WTC11 (cell line): ENCODE data around the gene STN1. TPM values are rescaled to one million over a fixed set of nuclear protein-coding genes. Genes with fewer than 3 reads are reported as not detected.
A peak's percentile ranks its signal among the peaks of the same experiment; 100 is the strongest.

Experiments
- FOXK1 ChIP-seq: sonication (generic); formaldehyde crosslinking; IDR thresholded peaks from 2 replicates; pipeline ENCODE4 v1.8.0; 2022; ENCODE audit warnings: mild to moderate bottlenecking, moderate library complexity, missing genetic modification reagents
- FOXP1 ChIP-seq: sonication (generic); formaldehyde crosslinking; IDR thresholded peaks from 2 replicates; pipeline ENCODE4 v1.8.0; 2022; ENCODE audit warnings: missing genetic modification reagents, mild to moderate bottlenecking, moderate library complexity, borderline replicate concordance
- HMGA2 ChIP-seq: fragments of 250-450 bp; sonication (Bioruptor Pico); IDR thresholded peaks from 2 replicates; pipeline ENCODE4 v1.4.0; 2021; ENCODE audit warnings: mild to moderate bottlenecking, moderate library complexity
- KAT7 ChIP-seq: sonication (generic); formaldehyde crosslinking; IDR thresholded peaks from 2 replicates; pipeline ENCODE4 v1.8.1; 2023; ENCODE audit warnings: missing genetic modification reagents, mild to moderate bottlenecking, borderline replicate concordance
- MXD4 ChIP-seq: fragments of 250-450 bp; sonication (Bioruptor Pico); IDR thresholded peaks from 2 replicates; pipeline ENCODE4 v1.8.0; 2021; ENCODE audit warnings: mild to moderate bottlenecking, moderate library complexity, borderline replicate concordance
- SOX15 ChIP-seq: fragments of 250-450 bp; sonication (Bioruptor Pico); IDR thresholded peaks from 2 replicates; pipeline ENCODE4 v1.9.0; 2021; ENCODE audit warnings: mild to moderate bottlenecking
- SP1 ChIP-seq: sonication (generic); formaldehyde crosslinking; conservative IDR thresholded peaks from 2 replicates; pipeline ENCODE4 v1.8.1; 2022; ENCODE audit warnings: missing genetic modification reagents
- TEAD4 ChIP-seq: sonication (generic); formaldehyde crosslinking; IDR thresholded peaks from 2 replicates; pipeline ENCODE4 v1.8.0; 2022; ENCODE audit warnings: mild to moderate bottlenecking, missing genetic modification reagents
- ZNF671 ChIP-seq: fragments of 250-450 bp; sonication (Bioruptor Pico); IDR thresholded peaks from 2 replicates; pipeline ENCODE4 v1.8.0; 2021; ENCODE audit warnings: mild to moderate bottlenecking
- total RNA-seq: library from RNA; stranded (reverse); gene quantifications from 3 replicates; pipeline ENCODE4 v1.2.3, GENCODE V29; 2021
- TF ChIP-seq, protein P1 (sequence below): sonication (generic); formaldehyde crosslinking; IDR thresholded peaks from 2 replicates; pipeline ENCODE4 v1.8.1; 2023; ENCODE audit warnings: mild to moderate bottlenecking, moderate library complexity, missing genetic modification reagents
- TF ChIP-seq, protein P2 (sequence below): sonication (generic); formaldehyde crosslinking; IDR thresholded peaks from 2 replicates; pipeline ENCODE4 v1.8.1; 2023; ENCODE audit warnings: mild to moderate bottlenecking, missing genetic modification reagents, moderate library complexity
- TF ChIP-seq, protein P3 (sequence below): fragments of 250-450 bp; sonication (Bioruptor Pico); IDR thresholded peaks from 2 replicates; pipeline ENCODE4 v1.8.0; 2021; ENCODE audit warnings: mild to moderate bottlenecking
- TF ChIP-seq, protein P4 (sequence below): fragments of 250-450 bp; sonication (Bioruptor Pico); IDR thresholded peaks from 2 replicates; pipeline ENCODE4 v1.9.0; 2021; ENCODE audit warnings: mild to moderate bottlenecking, borderline replicate concordance
- TF ChIP-seq, protein P5 (sequence below): sonication (generic); formaldehyde crosslinking; IDR thresholded peaks from 2 replicates; pipeline ENCODE4 v1.8.1; 2022; ENCODE audit warnings: missing genetic modification reagents, borderline replicate concordance
- TF ChIP-seq, protein P6 (sequence below): fragments of 250-450 bp; sonication (Bioruptor Pico); IDR thresholded peaks from 2 replicates; pipeline ENCODE4 v1.9.0; 2021; ENCODE audit warnings: mild to moderate bottlenecking
- TF ChIP-seq, protein P7 (sequence below): sonication (generic); formaldehyde crosslinking; IDR thresholded peaks from 2 replicates; pipeline ENCODE4 v1.8.1; 2022; ENCODE audit warnings: low read depth, missing genetic modification reagents, borderline replicate concordance
- TF ChIP-seq, protein P8 (sequence below): fragments of 250-450 bp; sonication (Bioruptor Pico); conservative IDR thresholded peaks from 2 replicates; pipeline ENCODE4 v1.9.0; 2021; ENCODE audit warnings: mild to moderate bottlenecking

Gene STN1
- total RNA-seq, 1 experiment from 2014 or later, result 13.9 TPM

DNA sequence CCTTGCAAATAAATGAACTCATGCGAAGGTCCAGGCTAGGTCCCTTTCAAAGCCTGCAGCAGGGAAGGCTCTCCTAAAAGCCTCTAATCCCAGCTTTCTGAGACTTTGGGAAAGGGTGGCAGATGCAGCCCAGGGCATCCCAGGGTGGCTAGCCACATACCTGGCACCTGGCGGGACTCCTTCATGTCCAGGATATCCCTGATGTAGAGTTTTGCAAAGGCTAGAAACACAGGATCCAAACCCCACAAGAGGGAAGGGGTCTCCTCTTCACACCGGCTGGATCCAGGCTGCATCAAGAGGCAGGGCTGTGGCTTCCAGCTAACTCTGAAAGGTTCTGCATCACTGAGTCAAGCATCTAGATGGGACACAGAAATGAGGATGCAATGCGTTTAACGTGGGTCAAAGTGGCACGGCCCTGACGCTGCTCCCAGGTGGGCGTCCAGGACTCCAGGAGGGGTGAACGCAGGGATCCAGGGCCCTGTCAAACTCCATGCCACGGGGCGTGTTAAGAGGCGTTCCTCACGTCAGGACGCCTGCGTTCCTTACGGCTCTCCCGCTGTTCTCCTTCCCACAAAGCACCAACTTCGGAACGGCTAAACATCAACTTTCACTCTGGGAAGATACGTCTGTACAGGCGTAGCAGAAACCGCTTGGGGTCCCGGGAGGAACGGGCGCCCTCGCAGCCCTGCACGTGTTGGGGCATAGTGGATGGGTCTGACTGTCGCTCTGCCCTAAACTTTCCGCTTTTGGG, 507 bp downstream of the STN1 start (continued):
- TF ChIP-seq, protein P1, sequence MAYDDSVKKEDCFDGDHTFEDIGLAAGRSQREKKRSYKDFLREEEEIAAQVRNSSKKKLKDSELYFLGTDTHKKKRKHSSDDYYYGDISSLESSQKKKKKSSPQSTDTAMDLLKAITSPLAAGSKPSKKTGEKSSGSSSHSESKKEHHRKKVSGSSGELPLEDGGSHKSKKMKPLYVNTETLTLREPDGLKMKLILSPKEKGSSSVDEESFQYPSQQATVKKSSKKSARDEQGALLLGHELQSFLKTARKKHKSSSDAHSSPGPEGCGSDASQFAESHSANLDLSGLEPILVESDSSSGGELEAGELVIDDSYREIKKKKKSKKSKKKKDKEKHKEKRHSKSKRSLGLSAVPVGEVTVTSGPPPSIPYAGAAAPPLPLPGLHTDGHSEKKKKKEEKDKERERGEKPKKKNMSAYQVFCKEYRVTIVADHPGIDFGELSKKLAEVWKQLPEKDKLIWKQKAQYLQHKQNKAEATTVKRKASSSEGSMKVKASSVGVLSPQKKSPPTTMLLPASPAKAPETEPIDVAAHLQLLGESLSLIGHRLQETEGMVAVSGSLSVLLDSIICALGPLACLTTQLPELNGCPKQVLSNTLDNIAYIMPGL (CRISPR knock-in tag), result no peak
- TF ChIP-seq KAT7 (CRISPR knock-in tag) (no peak), TEAD4 (no peak), SP1 (CRISPR knock-in tag) (no peak), HMGA2 (CRISPR knock-in tag) (no peak), SOX15 (CRISPR knock-in tag) (no peak), ZNF671 (CRISPR knock-in tag) (no peak), MXD4 (CRISPR knock-in tag) (no peak), FOXK1 (CRISPR knock-in tag) (0 out of 2 replicates have a peak, but pooled peaks have one; percentile 23), FOXP1 (CRISPR knock-in tag) (peak; percentile 53; the same call in 1 of the 2 replicates)
- TF ChIP-seq, protein P2, sequence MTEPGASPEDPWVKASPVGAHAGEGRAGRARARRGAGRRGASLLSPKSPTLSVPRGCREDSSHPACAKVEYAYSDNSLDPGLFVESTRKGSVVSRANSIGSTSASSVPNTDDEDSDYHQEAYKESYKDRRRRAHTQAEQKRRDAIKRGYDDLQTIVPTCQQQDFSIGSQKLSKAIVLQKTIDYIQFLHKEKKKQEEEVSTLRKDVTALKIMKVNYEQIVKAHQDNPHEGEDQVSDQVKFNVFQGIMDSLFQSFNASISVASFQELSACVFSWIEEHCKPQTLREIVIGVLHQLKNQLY (CRISPR knock-in tag), result no peak
- TF ChIP-seq, protein P3, sequence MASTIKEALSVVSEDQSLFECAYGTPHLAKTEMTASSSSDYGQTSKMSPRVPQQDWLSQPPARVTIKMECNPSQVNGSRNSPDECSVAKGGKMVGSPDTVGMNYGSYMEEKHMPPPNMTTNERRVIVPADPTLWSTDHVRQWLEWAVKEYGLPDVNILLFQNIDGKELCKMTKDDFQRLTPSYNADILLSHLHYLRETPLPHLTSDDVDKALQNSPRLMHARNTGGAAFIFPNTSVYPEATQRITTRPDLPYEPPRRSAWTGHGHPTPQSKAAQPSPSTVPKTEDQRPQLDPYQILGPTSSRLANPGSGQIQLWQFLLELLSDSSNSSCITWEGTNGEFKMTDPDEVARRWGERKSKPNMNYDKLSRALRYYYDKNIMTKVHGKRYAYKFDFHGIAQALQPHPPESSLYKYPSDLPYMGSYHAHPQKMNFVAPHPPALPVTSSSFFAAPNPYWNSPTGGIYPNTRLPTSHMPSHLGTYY (CRISPR knock-in tag), result no peak
- TF ChIP-seq, protein P4, sequence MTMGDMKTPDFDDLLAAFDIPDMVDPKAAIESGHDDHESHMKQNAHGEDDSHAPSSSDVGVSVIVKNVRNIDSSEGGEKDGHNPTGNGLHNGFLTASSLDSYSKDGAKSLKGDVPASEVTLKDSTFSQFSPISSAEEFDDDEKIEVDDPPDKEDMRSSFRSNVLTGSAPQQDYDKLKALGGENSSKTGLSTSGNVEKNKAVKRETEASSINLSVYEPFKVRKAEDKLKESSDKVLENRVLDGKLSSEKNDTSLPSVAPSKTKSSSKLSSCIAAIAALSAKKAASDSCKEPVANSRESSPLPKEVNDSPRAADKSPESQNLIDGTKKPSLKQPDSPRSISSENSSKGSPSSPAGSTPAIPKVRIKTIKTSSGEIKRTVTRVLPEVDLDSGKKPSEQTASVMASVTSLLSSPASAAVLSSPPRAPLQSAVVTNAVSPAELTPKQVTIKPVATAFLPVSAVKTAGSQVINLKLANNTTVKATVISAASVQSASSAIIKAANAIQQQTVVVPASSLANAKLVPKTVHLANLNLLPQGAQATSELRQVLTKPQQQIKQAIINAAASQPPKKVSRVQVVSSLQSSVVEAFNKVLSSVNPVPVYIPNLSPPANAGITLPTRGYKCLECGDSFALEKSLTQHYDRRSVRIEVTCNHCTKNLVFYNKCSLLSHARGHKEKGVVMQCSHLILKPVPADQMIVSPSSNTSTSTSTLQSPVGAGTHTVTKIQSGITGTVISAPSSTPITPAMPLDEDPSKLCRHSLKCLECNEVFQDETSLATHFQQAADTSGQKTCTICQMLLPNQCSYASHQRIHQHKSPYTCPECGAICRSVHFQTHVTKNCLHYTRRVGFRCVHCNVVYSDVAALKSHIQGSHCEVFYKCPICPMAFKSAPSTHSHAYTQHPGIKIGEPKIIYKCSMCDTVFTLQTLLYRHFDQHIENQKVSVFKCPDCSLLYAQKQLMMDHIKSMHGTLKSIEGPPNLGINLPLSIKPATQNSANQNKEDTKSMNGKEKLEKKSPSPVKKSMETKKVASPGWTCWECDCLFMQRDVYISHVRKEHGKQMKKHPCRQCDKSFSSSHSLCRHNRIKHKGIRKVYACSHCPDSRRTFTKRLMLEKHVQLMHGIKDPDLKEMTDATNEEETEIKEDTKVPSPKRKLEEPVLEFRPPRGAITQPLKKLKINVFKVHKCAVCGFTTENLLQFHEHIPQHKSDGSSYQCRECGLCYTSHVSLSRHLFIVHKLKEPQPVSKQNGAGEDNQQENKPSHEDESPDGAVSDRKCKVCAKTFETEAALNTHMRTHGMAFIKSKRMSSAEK (CRISPR knock-in tag), result no peak
- TF ChIP-seq, protein P5, sequence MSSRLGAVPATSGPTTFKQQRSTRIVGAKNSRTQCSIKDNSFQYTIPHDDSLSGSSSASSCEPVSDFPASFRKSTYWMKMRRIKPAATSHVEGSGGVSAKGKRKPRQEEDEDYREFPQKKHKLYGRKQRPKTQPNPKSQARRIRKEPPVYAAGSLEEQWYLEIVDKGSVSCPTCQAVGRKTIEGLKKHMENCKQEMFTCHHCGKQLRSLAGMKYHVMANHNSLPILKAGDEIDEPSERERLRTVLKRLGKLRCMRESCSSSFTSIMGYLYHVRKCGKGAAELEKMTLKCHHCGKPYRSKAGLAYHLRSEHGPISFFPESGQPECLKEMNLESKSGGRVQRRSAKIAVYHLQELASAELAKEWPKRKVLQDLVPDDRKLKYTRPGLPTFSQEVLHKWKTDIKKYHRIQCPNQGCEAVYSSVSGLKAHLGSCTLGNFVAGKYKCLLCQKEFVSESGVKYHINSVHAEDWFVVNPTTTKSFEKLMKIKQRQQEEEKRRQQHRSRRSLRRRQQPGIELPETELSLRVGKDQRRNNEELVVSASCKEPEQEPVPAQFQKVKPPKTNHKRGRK, result no peak
- TF ChIP-seq, protein P6, sequence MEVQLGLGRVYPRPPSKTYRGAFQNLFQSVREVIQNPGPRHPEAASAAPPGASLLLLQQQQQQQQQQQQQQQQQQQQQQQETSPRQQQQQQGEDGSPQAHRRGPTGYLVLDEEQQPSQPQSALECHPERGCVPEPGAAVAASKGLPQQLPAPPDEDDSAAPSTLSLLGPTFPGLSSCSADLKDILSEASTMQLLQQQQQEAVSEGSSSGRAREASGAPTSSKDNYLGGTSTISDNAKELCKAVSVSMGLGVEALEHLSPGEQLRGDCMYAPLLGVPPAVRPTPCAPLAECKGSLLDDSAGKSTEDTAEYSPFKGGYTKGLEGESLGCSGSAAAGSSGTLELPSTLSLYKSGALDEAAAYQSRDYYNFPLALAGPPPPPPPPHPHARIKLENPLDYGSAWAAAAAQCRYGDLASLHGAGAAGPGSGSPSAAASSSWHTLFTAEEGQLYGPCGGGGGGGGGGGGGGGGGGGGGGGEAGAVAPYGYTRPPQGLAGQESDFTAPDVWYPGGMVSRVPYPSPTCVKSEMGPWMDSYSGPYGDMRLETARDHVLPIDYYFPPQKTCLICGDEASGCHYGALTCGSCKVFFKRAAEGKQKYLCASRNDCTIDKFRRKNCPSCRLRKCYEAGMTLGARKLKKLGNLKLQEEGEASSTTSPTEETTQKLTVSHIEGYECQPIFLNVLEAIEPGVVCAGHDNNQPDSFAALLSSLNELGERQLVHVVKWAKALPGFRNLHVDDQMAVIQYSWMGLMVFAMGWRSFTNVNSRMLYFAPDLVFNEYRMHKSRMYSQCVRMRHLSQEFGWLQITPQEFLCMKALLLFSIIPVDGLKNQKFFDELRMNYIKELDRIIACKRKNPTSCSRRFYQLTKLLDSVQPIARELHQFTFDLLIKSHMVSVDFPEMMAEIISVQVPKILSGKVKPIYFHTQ, result no peak
- TF ChIP-seq, protein P7, sequence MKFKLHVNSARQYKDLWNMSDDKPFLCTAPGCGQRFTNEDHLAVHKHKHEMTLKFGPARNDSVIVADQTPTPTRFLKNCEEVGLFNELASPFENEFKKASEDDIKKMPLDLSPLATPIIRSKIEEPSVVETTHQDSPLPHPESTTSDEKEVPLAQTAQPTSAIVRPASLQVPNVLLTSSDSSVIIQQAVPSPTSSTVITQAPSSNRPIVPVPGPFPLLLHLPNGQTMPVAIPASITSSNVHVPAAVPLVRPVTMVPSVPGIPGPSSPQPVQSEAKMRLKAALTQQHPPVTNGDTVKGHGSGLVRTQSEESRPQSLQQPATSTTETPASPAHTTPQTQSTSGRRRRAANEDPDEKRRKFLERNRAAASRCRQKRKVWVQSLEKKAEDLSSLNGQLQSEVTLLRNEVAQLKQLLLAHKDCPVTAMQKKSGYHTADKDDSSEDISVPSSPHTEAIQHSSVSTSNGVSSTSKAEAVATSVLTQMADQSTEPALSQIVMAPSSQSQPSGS (CRISPR knock-in tag), result no peak
- TF ChIP-seq, protein P8, sequence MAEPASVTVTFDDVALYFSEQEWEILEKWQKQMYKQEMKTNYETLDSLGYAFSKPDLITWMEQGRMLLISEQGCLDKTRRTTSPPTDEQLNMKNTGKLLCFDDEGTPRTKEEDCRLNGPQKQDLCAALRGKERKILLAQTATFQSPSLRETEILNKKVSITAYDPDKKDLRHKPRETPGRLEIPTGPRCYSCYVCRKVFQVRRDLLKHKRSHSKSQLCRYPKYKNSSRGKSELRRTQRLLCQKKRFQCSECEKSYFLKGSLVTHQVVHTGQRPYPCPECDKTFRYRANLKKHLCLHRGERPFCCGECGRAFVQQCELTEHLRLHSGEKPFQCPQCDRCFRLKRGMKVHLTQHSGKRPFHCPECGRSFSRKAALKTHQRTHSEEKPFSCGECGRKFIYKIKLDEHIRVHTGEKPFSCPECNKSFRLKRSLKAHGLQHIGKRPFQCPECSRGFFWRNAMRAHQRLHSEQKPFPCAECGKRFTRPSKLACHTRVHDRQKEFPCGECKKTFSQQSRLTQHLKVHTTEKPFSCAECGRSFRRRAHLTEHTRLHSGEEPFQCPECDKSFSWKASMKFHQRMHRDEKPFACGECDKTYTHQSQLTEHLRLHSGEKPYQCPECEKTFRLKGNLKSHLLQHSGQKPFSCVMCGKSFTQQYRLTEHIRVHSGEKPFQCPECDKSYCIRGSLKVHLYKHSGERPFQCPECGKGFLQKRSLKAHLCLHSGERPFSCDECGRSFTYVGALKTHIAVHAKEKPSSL, result no peak
